Measurements from ENCODE around the gene ANAPC2.
"Not testable (repeated sequence)": the region's sequence is repeated elsewhere in the genome, so short reads cannot be mapped to it uniquely, and the experiment has no call there.

The ANAPC2 gene

GRCh38 chr9:137138058-137138721 is 50.2 kb downstream of the ANAPC2 start:
- H3K4me3 ChIP-seq (ENCODE audit: low read depth in 1 of 2, low read length in 2 of 2): no peak overlapping the region
- H3K27me3 ChIP-seq (ENCODE audit: insufficient read depth, low read length, poor library complexity): no peaks in the 10 kb centered on the region
- no peak overlapping the region for H2AFZ ChIP-seq (ENCODE audit: low read depth, low read length)
- peaks cover 23% of the 10 kb centered on the region for H4K20me1 ChIP-seq (ENCODE audit: insufficient read depth, low read length)
- H3K4me2 ChIP-seq (ENCODE audit: insufficient read depth, low read length): no peak overlapping the region
- peaks cover 18% of the 10 kb centered on the region for H3K4me1 ChIP-seq (ENCODE audit: insufficient read depth, low read length)
- H3K79me2 ChIP-seq (ENCODE audit: insufficient read depth, low read length): no peaks in the 10 kb centered on the region
- TF ChIP-seq EZH2 (IDR thresholded peaks at IDR 0.05; ENCODE audit: borderline replicate concordance, low read depth, low read length, severe bottlenecking) (no peak), CTCF (IDR thresholded peaks at IDR 0.05; ENCODE audit: borderline replicate concordance, extremely low read depth, low read length, poor library complexity, severe bottlenecking) (no peak)
- no peaks in the 10 kb centered on the region for H3K36me3 ChIP-seq (ENCODE audit: insufficient read depth, low read length)
- ATAC-seq (ENCODE audit: insufficient read depth, low read depth): no peak
- DNase-seq: peak; percentile 37
- no peak overlapping the region for H3K27ac ChIP-seq (ENCODE audit: low read length)
- H3K9me3 ChIP-seq (ENCODE audit: insufficient read depth, low read length, severe bottlenecking): no peaks in the 10 kb centered on the region
- no peak overlapping the region for H3K9ac ChIP-seq (ENCODE audit: low read depth, low read length)

GRCh38 chr9:137136881-137137607 is 51.3 kb downstream of the ANAPC2 start:
- H3K27me3 ChIP-seq (ENCODE audit: insufficient read depth, low read length, poor library complexity): no peaks in the 10 kb centered on the region
- H3K27ac ChIP-seq (ENCODE audit: low read length): no peak overlapping the region
- no peaks in the 10 kb centered on the region for H3K9me3 ChIP-seq (ENCODE audit: insufficient read depth, low read length, severe bottlenecking)
- peaks cover 20% of the 10 kb centered on the region for H4K20me1 ChIP-seq (ENCODE audit: insufficient read depth, low read length)
- H3K4me1 ChIP-seq (ENCODE audit: insufficient read depth, low read length): peaks cover 18% of the 10 kb centered on the region
- H3K4me2 ChIP-seq (ENCODE audit: insufficient read depth, low read length): no peak overlapping the region
- H3K36me3 ChIP-seq (ENCODE audit: insufficient read depth, low read length): no peaks in the 10 kb centered on the region
- no peak for DNase-seq
- no peak overlapping the region for H2AFZ ChIP-seq (ENCODE audit: low read depth, low read length)
- no peak for TF ChIP-seq CTCF (IDR thresholded peaks at IDR 0.05; ENCODE audit: borderline replicate concordance, extremely low read depth, low read length, poor library complexity, severe bottlenecking)
- TF ChIP-seq EZH2 (IDR thresholded peaks at IDR 0.05; ENCODE audit: borderline replicate concordance, low read depth, low read length, severe bottlenecking): no peak
- no peak overlapping the region for H3K9ac ChIP-seq (ENCODE audit: low read depth, low read length)
- no peaks in the 10 kb centered on the region for H3K79me2 ChIP-seq (ENCODE audit: insufficient read depth, low read length)
- no peak overlapping the region for H3K4me3 ChIP-seq (ENCODE audit: low read depth in 1 of 2, low read length in 2 of 2)
- no peak for ATAC-seq (ENCODE audit: insufficient read depth, low read depth)

- no peak for DNase-seq
- Histone ChIP-seq H3K79me2 (ENCODE audit: insufficient read depth, low read length) (no peaks in the 10 kb centered on the region), H4K20me1 (ENCODE audit: insufficient read depth, low read length) (peaks cover 14% of the 10 kb centered on the region), H3K27me3 (ENCODE audit: insufficient read depth, low read length, poor library complexity) (no peaks in the 10 kb centered on the region), H3K36me3 (ENCODE audit: insufficient read depth, low read length) (no peaks in the 10 kb centered on the region), H2AFZ (ENCODE audit: low read depth, low read length) (no peak overlapping the region), H3K4me3 (ENCODE audit: low read depth in 1 of 2, low read length in 2 of 2) (no peak overlapping the region), H3K4me1 (ENCODE audit: insufficient read depth, low read length) (peaks cover 15% of the 10 kb centered on the region), H3K9me3 (ENCODE audit: insufficient read depth, low read length, severe bottlenecking) (no peaks in the 10 kb centered on the region), H3K4me2 (ENCODE audit: insufficient read depth, low read length) (no peak overlapping the region), H3K27ac (ENCODE audit: low read length) (no peak overlapping the region), H3K9ac (ENCODE audit: low read depth, low read length) (no peak overlapping the region)
- ATAC-seq (ENCODE audit: insufficient read depth, low read depth): no peak
- TF ChIP-seq CTCF (IDR thresholded peaks at IDR 0.05; ENCODE audit: borderline replicate concordance, extremely low read depth, low read length, poor library complexity, severe bottlenecking) (no peak), EZH2 (IDR thresholded peaks at IDR 0.05; ENCODE audit: borderline replicate concordance, low read depth, low read length, severe bottlenecking) (no peak)
Observed at GRCh38 chr9:137136261-137136880, 52.0 kb downstream of the ANAPC2 start.

GRCh38 chr9:137135154-137135553 is 53.2 kb downstream of the ANAPC2 start:
- H3K27me3 ChIP-seq (ENCODE audit: insufficient read depth, low read length, poor library complexity); H4K20me1 ChIP-seq (ENCODE audit: insufficient read depth, low read length); H3K36me3 ChIP-seq (ENCODE audit: insufficient read depth, low read length); ATAC-seq (ENCODE audit: insufficient read depth, low read depth); H3K27ac ChIP-seq (ENCODE audit: low read length); H3K4me1 ChIP-seq (ENCODE audit: insufficient read depth, low read length); H3K9ac ChIP-seq (ENCODE audit: low read depth, low read length); DNase-seq; H2AFZ ChIP-seq (ENCODE audit: low read depth, low read length); H3K4me2 ChIP-seq (ENCODE audit: insufficient read depth, low read length); H3K79me2 ChIP-seq (ENCODE audit: insufficient read depth, low read length); H3K4me3 ChIP-seq (ENCODE audit: low read depth in 1 of 2, low read length in 2 of 2); H3K9me3 ChIP-seq (ENCODE audit: insufficient read depth, low read length, severe bottlenecking): not testable (repeated sequence)

Measured in DND-41 (cell line).